IMR-90 (cell line): ENCODE results near the gene NT5C1A. TPM values are rescaled to one million over a fixed set of nuclear protein-coding genes. Genes with fewer than 3 reads are reported as not detected.

ENCODE experiments used
- ATAC-seq: fragments of 200-7000 bp; cut with Tn5 transposase; 2 replicates; pipeline ENCODE4 v1.9.1; 2020; ENCODE audit warnings: low read depth, mild to moderate bottlenecking, moderate library complexity
- BruUV-seq: library from RNA; stranded (reverse); fragments of 400-500 nt; replicated peaks from 2 replicates; lab custom pipeline; 2021; lab: Mats Ljungman, UMichigan
- CTCF ChIA-PET: fragments of 300-600 bp; formaldehyde crosslinking; extraction: SDS; loops from one replicate; lab custom pipeline; 2021; ENCODE audit warnings: antibody characterized with exemption; lab: Yijun Ruan, JAX
- POLR2A ChIA-PET: fragments of 300-600 bp; sonication (Branson Sonifier 250); formaldehyde crosslinking; loops from one replicate; lab custom pipeline; 2022; ENCODE audit warnings: antibody characterized with exemption; ENCODE audit not compliant: unreplicated experiment; lab: Charles Lee
- DNase-seq: peaks from one replicate; pipeline ENCODE4 v3.0.0; 2013
- H2AFZ ChIP-seq: replicated peaks from 2 replicates; pipeline ENCODE3; 2013; ENCODE audit warnings: low read length, mild to moderate bottlenecking; ENCODE audit not compliant: poor library complexity
- H2AK5ac ChIP-seq: 2 replicates; pipeline ENCODE4 v1.6.1; 2013; ENCODE audit warnings: low read depth, low read length, inconsistent platforms
- H2AK9ac ChIP-seq: replicated peaks from 2 replicates; pipeline ENCODE3; 2013; ENCODE audit warnings: mild to moderate bottlenecking, low read depth, low read length, moderate library complexity; ENCODE audit not compliant: poor library complexity
- H2BK120ac ChIP-seq: 2 replicates; pipeline ENCODE4 v1.6.1; 2013; ENCODE audit warnings: low read depth, low read length, inconsistent platforms
- H2BK15ac ChIP-seq: 3 replicates; pipeline ENCODE4 v1.6.1; 2013; ENCODE audit warnings: low read depth, low read length, inconsistent platforms
- H2BK20ac ChIP-seq: 2 replicates; pipeline ENCODE4 v1.6.1; 2013; ENCODE audit warnings: low read depth, mild to moderate bottlenecking, inconsistent platforms, low read length, moderate library complexity
- H2BK5ac ChIP-seq: 2 replicates; pipeline ENCODE4 v1.6.1; 2013; ENCODE audit warnings: mild to moderate bottlenecking, low read depth, low read length, inconsistent platforms; ENCODE audit not compliant: poor library complexity, severe bottlenecking
- H3K14ac ChIP-seq: replicated peaks from 2 replicates; pipeline ENCODE4 v1.6.1; 2013; ENCODE audit warnings: low read depth, low read length, inconsistent platforms
- H3K18ac ChIP-seq: 2 replicates; pipeline ENCODE4 v1.6.1; 2013; ENCODE audit warnings: low read depth, low read length, control low read depth
- H3K23ac ChIP-seq: 2 replicates; pipeline ENCODE4 v1.6.1; 2013; ENCODE audit warnings: low read depth, low read length, inconsistent platforms
- H3K27ac ChIP-seq: 2 replicates; pipeline ENCODE4 v1.5.1; 2013; ENCODE audit warnings: mild to moderate bottlenecking, control low read depth, low read length; ENCODE audit not compliant: insufficient read depth
- H3K27me3 ChIP-seq: 2 replicates; pipeline ENCODE4 v1.6.1; 2013; ENCODE audit warnings: low read length; ENCODE audit not compliant: control insufficient read depth, insufficient read depth
- H3K36me3 ChIP-seq: 2 replicates; pipeline ENCODE4 v1.6.1; 2013; ENCODE audit warnings: low read length, mixed read lengths; ENCODE audit not compliant: control insufficient read depth, insufficient read depth
- H3K4ac ChIP-seq: 2 replicates; pipeline ENCODE4 v1.6.1; 2013; ENCODE audit warnings: low read depth, low read length, inconsistent platforms
- H3K4me1 ChIP-seq: 2 replicates; pipeline ENCODE4 v1.6.1; 2013; ENCODE audit warnings: low read length, mixed read lengths; ENCODE audit not compliant: control insufficient read depth, insufficient read depth
- H3K4me2 ChIP-seq: 2 replicates; pipeline ENCODE4 v1.6.1; 2013; ENCODE audit warnings: low read depth, mild to moderate bottlenecking, control low read depth, low read length, moderate library complexity
- H3K4me3 ChIP-seq: 2 replicates; pipeline ENCODE4 v1.5.1; 2013; ENCODE audit warnings: low read depth, mild to moderate bottlenecking, control low read depth, low read length, moderate library complexity; ENCODE audit not compliant: insufficient read depth
- H3K56ac ChIP-seq: 2 replicates; pipeline ENCODE4 v1.6.1; 2013; ENCODE audit warnings: low read length, inconsistent platforms; ENCODE audit not compliant: insufficient read depth; ENCODE audit errors: extremely low read depth
- H3K79me1 ChIP-seq, 2 experiments: 2 replicates each; pipeline ENCODE4 v1.6.1; 2013; ENCODE audit warnings: low read length in 2 of 2, inconsistent platforms in 1 of 2, low read depth in 1 of 2
- H3K9ac ChIP-seq: 2 replicates; pipeline ENCODE4 v1.6.1; 2013; ENCODE audit warnings: low read depth, low read length, control low read depth
- H3K9me1 ChIP-seq: 2 replicates; pipeline ENCODE4 v1.6.1; 2013; ENCODE audit warnings: low read length, inconsistent platforms; ENCODE audit not compliant: insufficient read depth
- H3K9me3 ChIP-seq: 2 replicates; pipeline ENCODE4 v1.6.1; 2013; ENCODE audit warnings: low read length; ENCODE audit not compliant: control insufficient read depth, insufficient read depth
- H4K20me1 ChIP-seq: 2 replicates; pipeline ENCODE4 v1.6.1; 2013; ENCODE audit warnings: low read length, inconsistent platforms; ENCODE audit not compliant: insufficient read depth
- H4K5ac ChIP-seq: 2 replicates; pipeline ENCODE4 v1.6.1; 2013; ENCODE audit warnings: mild to moderate bottlenecking, low read depth, low read length, control low read depth
- H4K8ac ChIP-seq, 2 experiments: 2 replicates each; pipeline ENCODE4 v1.6.1; 2013; ENCODE audit warnings: low read depth in 2 of 2, low read length in 2 of 2, control low read depth in 1 of 2, inconsistent platforms in 1 of 2
- H4K91ac ChIP-seq: 2 replicates; pipeline ENCODE4 v1.6.1; 2013; ENCODE audit warnings: low read depth, low read length, inconsistent platforms; ENCODE audit not compliant: insufficient read depth
- CTCF ChIP-seq: conservative IDR thresholded peaks from 2 replicates; pipeline ENCODE4 v1.5.1; 2012; ENCODE audit warnings: mild to moderate bottlenecking, low read depth, low read length, improper control_type of control experiment
- RAD21 ChIP-seq: IDR thresholded peaks from 2 replicates; pipeline ENCODE4 v1.6.1; 2012; ENCODE audit warnings: low read length, improper control_type of control experiment
- SMC3 ChIP-seq: fragments of 150-350 bp; IDR thresholded peaks from 2 replicates; pipeline ENCODE4 v1.6.1; 2016; ENCODE audit warnings: low read depth, mild to moderate bottlenecking, antibody characterized with exemption, low read length, moderate library complexity
- WGBS, 2 experiments: methylation state at CpG; one replicate each; pipeline versions ENCODE4 v1.1.5 to v1.1.7; 2013; ENCODE audit warnings: missing lambda C conversion rate in 2 of 2; ENCODE audit not compliant: insufficient read length in 1 of 2; ENCODE audit errors: extremely low coverage in 2 of 2; 5-methylcytosine and 5-hydroxymethylcytosine counted together
- dilution Hi-C: fragments of 300-500 bp; cut with HindIII; formaldehyde crosslinking; loops from one replicate; pipeline ENCODE4 v1.14.3; 2018; ENCODE audit warnings: low sequenced_read_pairs; ENCODE audit not compliant: unreplicated experiment
- in situ Hi-C: fragments of 300-500 bp; cut with MboI; formaldehyde crosslinking; loops from 3 replicates; pipeline ENCODE4 v1.14.3; 2019; ENCODE audit warnings: low sequenced_read_pairs, inconsistent platforms, mixed read lengths
- intact Hi-C: fragments of 100-400 bp; cut with micrococcal nuclease; formaldehyde crosslinking; loops from 2 replicates; pipeline ENCODE4 v1.10.0; 2022
- polyA plus RNA-seq, 3 experiments: library from polyadenylated mRNA; depleted of rRNA; stranded (reverse); fragments of >200 nt; gene quantifications; 2 replicates each; pipeline ENCODE4 v1.2.3, GENCODE V29; 2012; ENCODE audit warnings: low replicate concordance in 1 of 3
- total RNA-seq: library from RNA; depleted of rRNA; stranded (reverse); fragments of >200 nt; gene quantifications from 2 replicates; pipeline ENCODE4 v1.2.3, GENCODE V29; 2012
- TF ChIP-seq, protein P1 (sequence below): fragments of 150-350 bp; IDR thresholded peaks from 2 replicates; pipeline ENCODE4 v1.6.1; 2016; ENCODE audit warnings: low read depth, mild to moderate bottlenecking, low read length, moderate library complexity, borderline replicate concordance

NT5C1A gene
- total and polyA plus RNA-seq, 2 of the 4 experiments (the other 2 are of a cell fraction) = not detected

GRCh38 chr1:39657923-39658485 lies 13.9 kb downstream of the NT5C1A start:
- TF ChIP-seq CTCF = peak; percentile 66
- TF ChIP-seq SMC3 = peak; percentile 46
- TF ChIP-seq, protein P1, sequence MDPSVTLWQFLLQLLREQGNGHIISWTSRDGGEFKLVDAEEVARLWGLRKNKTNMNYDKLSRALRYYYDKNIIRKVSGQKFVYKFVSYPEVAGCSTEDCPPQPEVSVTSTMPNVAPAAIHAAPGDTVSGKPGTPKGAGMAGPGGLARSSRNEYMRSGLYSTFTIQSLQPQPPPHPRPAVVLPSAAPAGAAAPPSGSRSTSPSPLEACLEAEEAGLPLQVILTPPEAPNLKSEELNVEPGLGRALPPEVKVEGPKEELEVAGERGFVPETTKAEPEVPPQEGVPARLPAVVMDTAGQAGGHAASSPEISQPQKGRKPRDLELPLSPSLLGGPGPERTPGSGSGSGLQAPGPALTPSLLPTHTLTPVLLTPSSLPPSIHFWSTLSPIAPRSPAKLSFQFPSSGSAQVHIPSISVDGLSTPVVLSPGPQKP = no peak
- peak; percentile 57 for TF ChIP-seq RAD21
- Histone ChIP-seq H3K14ac (no peak overlapping the region), H3K9me1 (no peaks in the 10 kb centered on the region; the same call in 1 of the 2 replicates), H3K27me3 (peaks cover 67% of the 10 kb centered on the region), H4K5ac (no peak overlapping the region), H3K9me3 (no peaks in the 10 kb centered on the region), H3K23ac (no peak overlapping the region), H2BK20ac (no peak overlapping the region), H4K20me1 (no peaks in the 10 kb centered on the region), H3K4me3 (no peak overlapping the region), H3K9ac (no peak overlapping the region), H3K18ac (no peak overlapping the region), H3K4me1 (peaks cover 1% of the 10 kb centered on the region; the same call in 1 of the 2 replicates), H3K4me2 (no peak overlapping the region), H2BK5ac (no peak overlapping the region), H4K8ac (peak overlapping the region in 1 of 2 experiments; percentile 62; a peak in 2 of 4 replicates), H3K4ac (no peak overlapping the region), H2AK9ac (peak overlapping the region; percentile 46), H3K79me1 (no peaks in the 10 kb centered on the region), H3K56ac (no peak overlapping the region), H3K27ac (no peak overlapping the region), H2AFZ (peak overlapping the region; percentile 87), H2AK5ac (no peak overlapping the region), H4K91ac (no peak overlapping the region), H3K36me3 (no peaks in the 10 kb centered on the region), H2BK120ac (no peak overlapping the region), H2BK15ac (no peak overlapping the region)
- WGBS, 2 experiments = 20% methylated on average over 1 of the region's 6 CpGs; no CpG with 5 or more reads in 1 of the 2 experiments
- no TSS peak for BruUV-seq
- dilution Hi-C loops (no loop called here), in situ Hi-C loops (loop anchor here (5.0 kb wide), 1 partner anchor 51 kb away; no protein-coding TSS in a partner anchor), intact Hi-C loops (loop anchor here (10.0 kb wide), 1 partner anchor 563 kb away; no protein-coding TSS in a partner anchor)
- ATAC-seq = peak; percentile 78
- POLR2A ChIA-PET = no interaction called here
- CTCF ChIA-PET = interaction anchor here (0.5 to 2.9 kb wide), 13 partner anchors 9 to 316 kb away, joined by 3 to 22 read pairs (median 4); partner anchors contain the start of gene NT5C1A
- DNase-seq = peak; percentile 57
